LoVo (cell line): Measurements from ENCODE around the gene GJA1.

Source experiments
- DNase-seq: peaks from one replicate; pipeline ENCODE4 v3.0.0-alpha.2; 2016; ENCODE audit warnings: low spot score

The GJA1 gene

DNA sequence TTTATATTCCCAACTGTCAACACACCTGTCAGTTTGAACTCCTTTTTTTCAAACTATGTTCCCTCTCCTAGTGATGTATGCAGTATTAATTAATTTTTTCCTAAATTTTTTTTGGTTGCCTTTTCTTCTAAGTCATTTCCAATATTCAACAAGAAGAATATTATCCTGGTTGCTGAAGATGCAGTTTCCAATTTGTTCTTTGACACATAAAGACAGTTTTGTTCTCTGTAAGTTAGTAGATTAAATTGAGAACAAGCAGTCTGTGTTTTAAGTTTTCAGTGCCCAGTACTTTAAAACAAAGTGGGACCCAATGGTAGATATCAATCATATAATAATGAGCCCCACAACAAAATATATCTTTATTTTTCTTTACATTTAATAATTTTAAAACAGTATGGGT lies 47.3 kb downstream of the GJA1 start:
- DNase-seq = no peak

DNA sequence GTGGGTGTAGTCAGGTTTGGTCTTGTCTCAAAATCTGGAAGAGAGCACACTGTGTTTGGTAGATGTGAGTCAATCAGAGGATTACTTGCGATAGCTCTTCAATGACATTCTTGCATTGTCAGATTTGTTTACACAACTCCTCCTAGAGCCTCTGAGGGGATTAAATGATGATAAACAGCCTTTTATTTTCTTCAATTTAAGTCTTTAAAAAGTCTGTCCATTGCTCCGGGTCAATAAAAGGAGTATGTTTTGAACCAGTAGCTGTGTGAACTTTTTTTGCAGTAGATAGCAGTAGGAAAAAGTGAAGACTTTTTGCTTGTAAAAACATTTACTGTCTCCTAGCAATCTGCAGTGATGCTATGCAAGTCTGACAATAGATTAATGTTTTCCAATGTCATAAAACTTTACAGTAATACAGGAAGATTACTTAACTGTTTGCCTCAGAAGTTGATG lies 49.9 kb downstream of the GJA1 start:
- DNase-seq = no peak

- DNase-seq = no peak
These were observed 56.1 kb downstream of the GJA1 start for GRCh38 chr6:121491576-121491975.

DNA sequence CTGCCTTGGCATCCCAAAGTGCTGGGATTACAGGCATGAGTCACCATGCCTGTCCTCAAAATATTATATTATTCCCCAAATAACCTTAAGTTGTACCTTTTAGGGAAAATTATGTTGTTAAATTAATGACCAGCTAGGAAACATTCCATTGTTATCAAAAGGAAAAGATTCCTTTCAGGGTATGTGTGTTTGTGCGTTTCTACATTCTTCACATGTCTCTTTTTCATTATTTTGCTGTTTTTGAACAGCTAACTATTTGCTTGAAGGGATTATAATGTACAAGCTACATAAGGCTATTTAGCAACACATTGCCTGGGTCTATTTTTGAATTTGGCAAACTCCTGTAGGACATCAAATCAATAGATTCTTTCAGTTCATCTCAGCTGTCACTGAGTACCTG lies 57.1 kb downstream of the GJA1 start:
- no peak for DNase-seq

- DNase-seq = no peak
These were observed 62.5 kb downstream of the GJA1 start for GRCh38 chr6:121497970-121498375.

GRCh38 chr6:121498481-121499276 lies 63.2 kb downstream of the GJA1 start:
- peak; percentile 10 for DNase-seq
